ENCODE results near the gene AMD1.
"Not testable (repeated sequence)": the region's sequence is repeated elsewhere in the genome, so short reads cannot be mapped to it uniquely, and the experiment has no call there.

Gene AMD1

DNA sequence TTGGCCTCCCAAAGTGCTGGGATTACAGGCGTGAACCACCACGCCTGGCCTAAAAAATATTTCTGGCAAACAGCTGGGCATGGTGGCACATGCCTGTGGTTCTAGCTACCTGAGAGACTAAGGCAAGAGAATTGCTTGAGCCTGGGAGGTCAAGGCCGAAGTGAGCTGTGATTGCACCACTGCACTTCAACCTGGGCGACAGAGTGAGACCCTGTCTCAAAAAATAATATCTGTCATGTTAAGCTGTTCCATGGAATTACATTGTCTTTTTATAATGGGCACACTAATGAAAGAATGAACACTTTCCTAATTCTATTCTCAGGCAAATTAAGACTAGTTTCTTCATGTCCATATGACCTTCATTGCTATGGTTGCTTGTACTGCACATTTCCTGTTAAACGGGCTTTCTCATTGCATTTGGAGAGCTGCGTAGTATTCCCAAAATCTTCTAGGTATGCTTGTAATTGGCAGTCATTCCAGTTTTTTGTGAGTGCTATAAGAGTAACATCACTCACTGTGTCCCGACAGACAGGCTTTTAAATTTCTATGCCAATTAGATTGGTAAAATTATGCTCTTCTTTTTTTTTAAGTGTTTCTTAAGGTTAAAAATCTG, 12.1 kb downstream of the AMD1 start:
- TF ChIP-seq, protein P1, sequence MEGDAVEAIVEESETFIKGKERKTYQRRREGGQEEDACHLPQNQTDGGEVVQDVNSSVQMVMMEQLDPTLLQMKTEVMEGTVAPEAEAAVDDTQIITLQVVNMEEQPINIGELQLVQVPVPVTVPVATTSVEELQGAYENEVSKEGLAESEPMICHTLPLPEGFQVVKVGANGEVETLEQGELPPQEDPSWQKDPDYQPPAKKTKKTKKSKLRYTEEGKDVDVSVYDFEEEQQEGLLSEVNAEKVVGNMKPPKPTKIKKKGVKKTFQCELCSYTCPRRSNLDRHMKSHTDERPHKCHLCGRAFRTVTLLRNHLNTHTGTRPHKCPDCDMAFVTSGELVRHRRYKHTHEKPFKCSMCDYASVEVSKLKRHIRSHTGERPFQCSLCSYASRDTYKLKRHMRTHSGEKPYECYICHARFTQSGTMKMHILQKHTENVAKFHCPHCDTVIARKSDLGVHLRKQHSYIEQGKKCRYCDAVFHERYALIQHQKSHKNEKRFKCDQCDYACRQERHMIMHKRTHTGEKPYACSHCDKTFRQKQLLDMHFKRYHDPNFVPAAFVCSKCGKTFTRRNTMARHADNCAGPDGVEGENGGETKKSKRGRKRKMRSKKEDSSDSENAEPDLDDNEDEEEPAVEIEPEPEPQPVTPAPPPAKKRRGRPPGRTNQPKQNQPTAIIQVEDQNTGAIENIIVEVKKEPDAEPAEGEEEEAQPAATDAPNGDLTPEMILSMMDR (IDR thresholded peaks at IDR 0.05; ENCODE audit: insufficient read depth, low read length, missing control alignments) = no peak
- POLR2A ChIA-PET = interaction anchor here (6.4 kb wide), 1 partner anchor 12 kb away, joined by 31 read pairs; the partner anchor contains the start of gene AMD1
- H3K4me3 ChIP-seq (ENCODE audit: low read depth, low read length) = no peak overlapping the region
- no peak for DNase-seq (ENCODE audit: low read depth, low spot score)
- CTCF ChIA-PET = interaction anchor here (0.9 to 1.6 kb wide), 2 partner anchors 9 to 10 kb away, joined by 4 to 6 read pairs; no protein-coding TSS in a partner anchor

DNA sequence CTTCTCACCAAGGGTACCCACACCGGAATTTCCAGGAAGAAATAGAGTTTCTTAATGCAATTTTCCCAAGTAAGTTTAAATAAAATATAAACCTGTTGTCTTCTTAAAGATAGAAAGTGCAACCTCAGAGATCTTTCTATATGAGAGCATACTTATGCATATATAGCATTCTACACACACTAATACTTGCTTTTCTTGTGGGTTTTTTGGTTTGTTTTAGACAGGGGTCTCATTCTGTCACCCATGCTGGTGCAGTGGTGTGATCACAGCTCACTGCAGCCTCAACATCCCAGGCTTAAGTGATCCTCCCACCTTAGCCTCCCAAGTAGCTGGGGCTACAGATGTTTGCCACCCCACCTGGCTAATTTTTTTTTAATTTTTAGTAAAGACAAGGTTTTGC, 15.7 kb downstream of the AMD1 start:
- POLR2A ChIA-PET = no interaction called here
- H3K4me3 ChIP-seq (ENCODE audit: low read depth, low read length) = no peak overlapping the region
- CTCF ChIA-PET = interaction anchor here (0.7 to 1.0 kb wide), 3 partner anchors 59 to 211 kb away, joined by 3 read pairs; no protein-coding TSS in a partner anchor
- no peak for DNase-seq (ENCODE audit: low read depth, low spot score)
- TF ChIP-seq, protein P1 (IDR thresholded peaks at IDR 0.05; ENCODE audit: insufficient read depth, low read length, missing control alignments) = no peak

DNA sequence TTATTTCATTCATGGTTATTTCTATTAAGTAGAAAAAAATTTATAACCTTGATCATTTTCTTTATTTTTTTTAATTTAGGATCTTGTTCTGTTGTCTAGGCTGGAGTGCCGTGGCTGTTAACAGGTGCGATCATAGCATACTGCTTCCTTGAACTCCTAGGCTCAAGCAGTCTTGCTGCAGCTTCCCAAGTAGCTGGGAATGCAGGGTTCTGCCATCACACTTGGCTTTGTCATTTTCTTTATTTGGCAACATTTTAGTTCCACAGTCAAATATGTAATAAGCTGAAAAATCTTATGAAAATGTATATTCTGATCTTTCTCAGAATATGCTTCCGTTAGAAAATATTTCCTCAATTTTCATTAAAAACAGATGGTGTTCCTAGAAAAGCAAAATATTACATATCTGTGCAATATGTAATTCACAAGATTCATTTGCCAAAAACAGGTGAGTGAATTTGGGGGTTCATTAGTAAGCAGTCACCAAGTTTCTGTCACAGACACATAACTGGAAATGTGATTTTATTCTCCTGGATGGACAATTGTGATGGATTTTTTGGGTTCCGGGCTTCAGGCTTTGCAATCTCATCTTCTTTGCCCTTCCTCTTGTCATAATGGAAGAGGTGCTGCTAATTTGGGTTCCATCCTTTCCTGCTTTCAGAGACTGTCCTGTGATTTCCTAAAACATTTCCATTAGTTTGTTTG, 21.5 kb downstream of the AMD1 start:
- POLR2A ChIA-PET = no interaction called here
- H3K4me3 ChIP-seq (ENCODE audit: low read depth, low read length) = no peak overlapping the region
- TF ChIP-seq, protein P1 (IDR thresholded peaks at IDR 0.05; ENCODE audit: insufficient read depth, low read length, missing control alignments) = no peak
- no peak for DNase-seq (ENCODE audit: low read depth, low spot score)
- CTCF ChIA-PET = no interaction called here

DNA sequence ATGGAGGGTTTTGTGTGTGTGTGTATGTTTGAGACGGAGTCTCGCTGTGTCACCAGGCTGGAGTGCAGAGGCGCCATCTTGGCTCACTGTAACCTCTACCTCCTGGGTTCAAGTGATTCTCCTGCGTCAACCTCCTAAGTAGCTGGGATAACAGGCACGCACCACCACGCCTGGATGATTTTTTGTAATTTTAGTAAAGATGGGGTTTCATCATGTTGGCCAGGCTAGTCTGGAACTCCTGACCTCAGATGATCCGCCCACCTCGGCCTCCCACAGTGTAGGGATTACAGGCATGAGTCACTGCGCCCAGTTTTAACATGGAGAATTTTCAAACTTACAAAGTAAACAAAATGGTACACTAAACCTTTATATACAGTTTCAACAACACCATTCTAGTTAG, 22.8 kb downstream of the AMD1 start:
- POLR2A ChIA-PET = interaction anchor here (0.7 kb wide), 1 partner anchor 67 kb away, joined by 3 read pairs; no protein-coding TSS in a partner anchor

DNA sequence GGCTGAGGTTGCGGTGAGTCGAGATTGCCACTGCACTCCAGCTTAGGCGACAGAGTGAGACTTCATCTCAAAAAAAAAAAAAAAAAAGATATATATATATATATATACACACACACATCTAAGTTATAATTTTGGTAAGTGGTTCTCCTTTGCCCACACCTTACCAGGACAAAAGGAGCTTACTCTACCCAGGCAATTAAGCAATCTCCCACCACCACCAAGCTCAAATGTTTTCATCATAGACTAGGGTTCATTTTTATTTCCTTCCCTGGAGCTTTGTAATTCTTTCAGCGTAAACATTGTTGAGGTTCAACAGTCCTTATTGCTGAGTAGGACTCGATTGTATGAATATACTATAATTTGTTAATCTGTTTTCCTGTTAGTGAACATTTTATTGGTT, 23.5 kb downstream of the AMD1 start:
- ChIA-PET CTCF (interaction anchor here (0.6 kb wide), 1 partner anchor 247 kb away, joined by 4 read pairs; no protein-coding TSS in a partner anchor), POLR2A (interaction anchor here (0.7 kb wide), 1 partner anchor 66 kb away, joined by 3 read pairs; no protein-coding TSS in a partner anchor)
- DNase-seq (ENCODE audit: low read depth, low spot score) = no peak
- H3K4me3 ChIP-seq (ENCODE audit: low read depth, low read length) = no peak overlapping the region
- TF ChIP-seq, protein P1 (IDR thresholded peaks at IDR 0.05; ENCODE audit: insufficient read depth, low read length, missing control alignments) = no peak

More for the DNA sequence above, 22.8 kb downstream of the AMD1 start:
- TF ChIP-seq, protein P1 (IDR thresholded peaks at IDR 0.05; ENCODE audit: insufficient read depth, low read length, missing control alignments) = no peak
- H3K4me3 ChIP-seq (ENCODE audit: low read depth, low read length) = no peak overlapping the region
- no peak for DNase-seq (ENCODE audit: low read depth, low spot score)
- CTCF ChIA-PET = no interaction called here

DNA sequence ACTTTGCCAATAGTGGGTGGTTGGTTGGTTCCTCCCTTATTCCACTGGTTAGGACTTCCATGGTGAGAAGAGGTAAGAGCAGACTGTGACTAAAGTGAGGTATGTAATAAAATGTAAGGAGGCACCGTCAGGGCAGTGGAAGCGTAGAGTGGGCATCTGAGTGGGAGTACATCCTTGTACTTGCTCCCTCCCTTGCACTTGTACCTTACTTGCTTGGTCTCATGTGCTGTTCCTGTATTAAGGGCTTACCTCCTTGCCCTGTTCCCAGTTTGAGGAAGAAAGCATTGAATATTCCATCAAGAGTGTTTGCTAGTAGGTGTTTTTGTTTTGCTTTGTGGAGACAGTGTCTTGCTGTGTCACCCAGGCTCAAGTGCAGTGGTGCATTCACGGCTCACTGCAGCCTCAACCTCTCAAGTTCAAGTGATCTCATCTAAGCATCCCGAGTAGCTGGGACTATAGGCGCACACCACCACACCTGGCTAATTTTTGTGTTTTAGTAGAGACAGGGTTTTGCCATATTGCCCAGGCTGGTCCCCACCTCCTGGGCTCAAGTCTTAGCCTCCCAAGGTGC, 25.5 kb downstream of the AMD1 start:
- TF ChIP-seq, protein P1 (IDR thresholded peaks at IDR 0.05; ENCODE audit: insufficient read depth, low read length, missing control alignments) = no peak
- POLR2A ChIA-PET = no interaction called here
- H3K4me3 ChIP-seq (ENCODE audit: low read depth, low read length) = no peak overlapping the region
- no peak for DNase-seq (ENCODE audit: low read depth, low spot score)
- CTCF ChIA-PET = interaction anchor here (0.5 kb wide), 1 partner anchor 50 kb away, joined by 3 read pairs; no protein-coding TSS in a partner anchor

DNA sequence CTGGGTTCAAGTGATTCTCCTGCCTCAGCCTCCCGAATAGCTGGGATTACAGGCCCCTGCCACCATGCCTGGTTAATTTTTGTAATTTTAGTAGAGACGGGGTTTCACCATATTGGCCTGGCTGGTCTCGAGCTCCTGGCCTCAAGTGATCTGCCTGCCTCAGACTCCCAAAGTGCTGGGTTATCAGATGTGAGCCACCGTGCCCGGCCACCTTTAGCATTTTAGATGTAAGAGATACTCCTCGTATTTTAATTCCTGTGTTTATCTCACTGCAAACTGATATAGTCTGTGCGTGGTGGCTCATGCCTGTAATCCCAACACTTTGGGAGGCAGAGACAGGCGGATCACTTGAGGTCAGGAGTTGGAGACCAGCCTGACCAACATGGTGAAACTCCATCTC, 27.0 kb downstream of the AMD1 start:
- H3K4me3 ChIP-seq (ENCODE audit: low read depth, low read length); DNase-seq (ENCODE audit: low read depth, low spot score); POLR2A ChIA-PET: not testable (repeated sequence)
- CTCF ChIA-PET = interaction anchor here (1.1 kb wide), 1 partner anchor 43 kb away, joined by 3 read pairs; no protein-coding TSS in a partner anchor

Data from AG04449 (cell line).